ENCODE data around the gene ELAC2.

Gene ELAC2

GRCh38 chr17:13016881-13017654, 759 bp downstream of the ELAC2 start:
- no peak for DNase-seq (ENCODE audit: low read depth)

GRCh38 chr17:13014801-13015200, 3.0 kb downstream of the ELAC2 start:
- no peak for DNase-seq (ENCODE audit: low read depth)

- no peak for DNase-seq (ENCODE audit: low read depth)
Measured at GRCh38 chr17:13010959-13011358, 6.9 kb downstream of the ELAC2 start.

GRCh38 chr17:13008461-13008860, 9.4 kb downstream of the ELAC2 start:
- no peak for DNase-seq (ENCODE audit: low read depth)

GRCh38 chr17:13005530-13005929, 12.3 kb downstream of the ELAC2 start:
- no peak for DNase-seq (ENCODE audit: low read depth)

GRCh38 chr17:13004336-13004735, 13.5 kb downstream of the ELAC2 start:
- DNase-seq (ENCODE audit: low read depth): no peak

GRCh38 chr17:13003927-13004326, 13.9 kb downstream of the ELAC2 start:
- no peak for DNase-seq (ENCODE audit: low read depth)

GRCh38 chr17:13003454-13003851, 14.4 kb downstream of the ELAC2 start:
- no peak for DNase-seq (ENCODE audit: low read depth)

GRCh38 chr17:13002761-13003453, 14.9 kb downstream of the ELAC2 start:
- peak; percentile 62 for DNase-seq (ENCODE audit: low read depth)

GRCh38 chr17:13001991-13002615, 15.7 kb downstream of the ELAC2 start:
- DNase-seq (ENCODE audit: low read depth): no peak

- DNase-seq (ENCODE audit: low read depth): no peak
Measured at GRCh38 chr17:13000561-13000960, 17.3 kb downstream of the ELAC2 start.

GRCh38 chr17:12998874-12999273, 19.0 kb downstream of the ELAC2 start:
- DNase-seq (ENCODE audit: low read depth): no peak

- no peak for DNase-seq (ENCODE audit: low read depth)
Measured at GRCh38 chr17:12998461-12998860, 19.4 kb downstream of the ELAC2 start.

GRCh38 chr17:12996941-12997340, 20.9 kb downstream of the ELAC2 start:
- DNase-seq (ENCODE audit: low read depth): no peak

- DNase-seq (ENCODE audit: low read depth): no peak
Measured at GRCh38 chr17:12996357-12996756, 21.5 kb downstream of the ELAC2 start.

- no peak for DNase-seq (ENCODE audit: low read depth)
Measured at GRCh38 chr17:12995896-12996295, 21.9 kb downstream of the ELAC2 start.

- DNase-seq (ENCODE audit: low read depth): no peak
Measured at GRCh38 chr17:12995106-12995895, 22.5 kb downstream of the ELAC2 start.

GRCh38 chr17:12994341-12995074, 23.3 kb downstream of the ELAC2 start:
- DNase-seq (ENCODE audit: low read depth): no peak

GRCh38 chr17:12993631-12994030, 24.2 kb downstream of the ELAC2 start:
- no peak for DNase-seq (ENCODE audit: low read depth)

GRCh38 chr17:12992676-12993075, 25.2 kb downstream of the ELAC2 start:
- DNase-seq (ENCODE audit: low read depth): no peak

- DNase-seq (ENCODE audit: low read depth): no peak
Measured at GRCh38 chr17:12990926-12991325, 26.9 kb downstream of the ELAC2 start.

All from fibroblast of the conjunctiva (primary cell).